ENCODE measurements around the gene GLB1L. TPM values are rescaled to one million over a fixed set of nuclear protein-coding genes. Genes with fewer than 3 reads are reported as not detected.

GLB1L gene
- total and polyA plus RNA-seq, 8 donors: 9.9 to 17.9 (median 16.1) TPM

DNA sequence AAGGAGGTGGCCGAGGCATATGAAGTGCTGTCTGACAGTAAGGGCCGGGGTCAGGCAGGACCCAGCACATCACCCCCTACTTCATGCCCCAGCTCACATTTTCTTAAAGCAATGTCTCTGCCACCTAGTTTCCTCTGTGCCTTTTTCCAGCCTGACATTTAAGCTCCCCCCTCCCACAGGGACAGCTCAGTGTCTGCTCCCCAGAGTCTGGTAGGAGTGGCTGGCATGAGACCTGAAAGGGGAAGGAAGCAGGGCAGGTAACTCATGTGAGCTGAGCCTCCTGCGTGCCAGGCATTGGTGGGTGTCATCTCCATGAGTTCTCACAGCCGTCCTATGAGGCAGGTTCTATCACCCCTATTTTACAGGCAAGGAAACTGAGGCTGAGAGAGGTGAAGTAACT is 35.4 kb upstream of the GLB1L start:
- no peak for TF ChIP-seq CTCF (IDR thresholded peaks at IDR 0.05)

DNA sequence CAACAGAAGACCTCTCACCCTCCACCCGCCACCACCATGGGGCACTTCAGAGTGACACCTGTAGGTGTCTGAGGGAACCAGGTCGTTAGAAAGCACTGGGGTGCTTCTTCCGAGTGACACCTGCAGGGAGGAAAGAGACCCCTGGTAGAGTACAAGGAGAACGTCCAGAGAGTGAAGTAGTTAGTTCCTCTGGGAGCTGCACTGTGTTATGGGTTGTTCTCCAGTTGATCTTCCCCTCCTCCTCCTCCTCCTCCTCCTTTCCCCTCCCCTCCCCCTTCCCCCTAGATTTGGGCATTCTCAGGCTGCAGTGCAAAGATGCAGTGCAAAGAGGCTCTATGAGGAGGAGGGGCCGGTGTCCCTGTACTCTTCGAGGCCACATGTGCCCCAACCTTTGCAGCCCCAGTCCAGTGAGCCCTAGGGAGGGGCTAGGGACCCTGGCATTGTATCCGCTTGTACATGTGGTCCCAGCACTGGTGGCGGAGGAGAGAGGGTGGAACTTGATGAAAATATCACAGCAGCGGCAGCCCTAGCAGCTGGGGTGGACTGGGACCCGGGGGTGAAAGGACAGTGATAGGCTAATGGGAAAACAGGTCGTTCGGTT is 34.8 kb upstream of the GLB1L start:
- intact Hi-C loops (cut with DNase I): no loop called here

More for the DNA sequence above, 35.4 kb upstream of the GLB1L start:
- Histone ChIP-seq H3K4me3 (no peak overlapping the region), H3K27ac (no peak overlapping the region), H3K27me3 (no peaks in the 10 kb centered on the region), H3K4me1 (peaks cover 15 to 39% of the 10 kb centered on the region in 2 donors), H3K36me3 (peaks cover 0 to 48% of the 10 kb centered on the region in 2 donors), H3K9me3 (no peaks in the 10 kb centered on the region)
- DNase-seq: no peak
- intact Hi-C loops (cut with DNase I): no loop called here
- ATAC-seq: no peak

DNA sequence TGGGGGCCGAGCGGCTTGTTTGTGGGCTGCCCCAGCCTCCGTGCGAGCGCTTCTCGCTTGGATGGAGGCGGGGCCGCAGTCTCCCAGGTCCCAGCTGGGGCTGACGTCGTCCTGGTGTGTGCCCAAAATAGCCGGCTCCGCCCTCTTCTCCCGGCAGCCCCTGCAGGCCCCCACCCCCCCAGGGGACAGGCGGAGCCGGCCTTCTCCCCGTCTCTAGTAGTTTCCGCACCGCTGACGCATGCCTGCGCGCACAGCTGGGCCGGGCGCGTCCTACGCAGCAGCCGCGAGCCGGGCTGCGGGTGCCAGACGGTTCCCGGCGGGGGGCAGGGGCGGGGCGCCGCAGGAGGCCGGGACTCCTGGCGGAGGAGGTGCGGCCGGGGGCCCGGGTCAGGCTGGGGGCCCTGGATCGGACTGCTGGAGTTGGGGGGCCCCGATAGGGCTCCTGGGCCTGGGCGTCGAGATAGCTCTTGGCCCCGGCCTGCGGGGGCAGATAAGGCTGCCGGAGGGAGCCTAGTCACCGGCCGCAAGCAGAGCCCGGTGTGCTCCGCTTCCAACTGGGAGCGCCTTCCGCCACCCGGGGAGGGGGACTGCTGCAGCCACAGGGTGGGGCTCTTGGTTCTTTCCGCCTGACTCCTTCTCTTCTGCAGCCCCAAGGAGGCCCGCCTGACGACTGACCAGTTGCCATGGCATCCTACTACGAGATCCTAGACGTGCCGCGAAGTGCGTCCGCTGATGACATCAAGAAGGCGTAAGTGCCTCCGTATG is 34.1 kb upstream of the GLB1L start, which contains the start of gene DNAJB2:
TSS of gene DNAJB2 (plus strand) at position 216 of the 765 bp plus-strand sequence. CDS start at position 684, 468 bp downstream.
- peaks cover 0 to 35% of the 10 kb centered on the region in 2 donors for H3K36me3 ChIP-seq

More for the DNA sequence above, 34.8 kb upstream of the GLB1L start:
- Histone ChIP-seq H3K9me3 (no peaks in the 10 kb centered on the region), H3K4me3 (peak overlapping the region; percentile 78 to 85), H3K4me1 (peaks cover 15 to 39% of the 10 kb centered on the region in 2 donors), H3K27ac (peak overlapping the region; percentile 99), H3K27me3 (no peaks in the 10 kb centered on the region), H3K36me3 (peaks cover 0 to 42% of the 10 kb centered on the region in 2 donors)
- TF ChIP-seq CTCF (IDR thresholded peaks at IDR 0.05): no peak
- DNase-seq (no peak), ATAC-seq (no peak)

DNA sequence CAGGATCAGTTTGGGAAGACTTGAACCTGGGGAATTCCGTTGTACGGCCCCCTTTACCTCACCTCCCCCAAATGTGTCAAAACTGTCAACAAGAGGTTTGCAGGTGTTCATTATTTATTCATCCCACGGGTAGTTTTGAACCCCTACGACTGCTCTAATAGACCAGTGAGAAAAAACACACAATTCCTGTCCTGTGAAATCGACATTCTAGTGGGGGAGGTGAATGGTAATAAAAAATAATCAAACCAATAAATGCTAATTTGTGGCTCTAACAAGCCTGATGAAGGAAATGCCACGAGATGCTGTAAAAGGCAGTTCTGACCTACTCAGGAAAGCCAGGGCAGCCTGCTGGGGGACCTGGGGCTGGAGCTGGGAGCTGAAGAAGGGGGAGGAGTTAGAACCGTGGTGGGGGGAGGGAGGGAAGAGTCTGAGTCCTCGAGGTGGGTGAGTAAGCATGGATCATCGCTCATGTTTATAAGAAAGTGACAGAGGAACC is 33.5 kb upstream of the GLB1L start:
- peaks cover 0 to 29% of the 10 kb centered on the region in 2 donors for H3K36me3 ChIP-seq
- no peaks in the 10 kb centered on the region for H3K27me3 ChIP-seq
- intact Hi-C loops (cut with DNase I): no loop called here
- no peaks in the 10 kb centered on the region for H3K9me3 ChIP-seq
- H3K4me3 ChIP-seq: peak overlapping the region; percentile 78 to 85
- no peak for TF ChIP-seq CTCF (IDR thresholded peaks at IDR 0.05)
- peak overlapping the region; percentile 99 for H3K27ac ChIP-seq
- H3K4me1 ChIP-seq: peaks cover 15 to 39% of the 10 kb centered on the region in 2 donors
- ATAC-seq: peak; percentile 57
- DNase-seq: no peak

More for the DNA sequence above, 34.1 kb upstream of the GLB1L start, which contains the start of gene DNAJB2:
- no peaks in the 10 kb centered on the region for H3K9me3 ChIP-seq
- H3K4me3 ChIP-seq: peak within 1 kb of the TSS; percentile 78 to 85
- H3K4me1 ChIP-seq: peaks cover 15 to 39% of the 10 kb centered on the region in 2 donors
- peak in 1 of 2 donors; percentile 11 for TF ChIP-seq CTCF (IDR thresholded peaks at IDR 0.05)
- intact Hi-C loops (cut with DNase I): no loop called here
- no peaks in the 10 kb centered on the region for H3K27me3 ChIP-seq
- DNase-seq: peak; percentile 97 to 100 (median 99)
- ATAC-seq: peak; percentile 92
- H3K27ac ChIP-seq: peak within 1 kb of the TSS; percentile 99
